Fibroblast of upper back skin (primary cell): Measurements from ENCODE around the gene TRPM4.
"Not testable (repeated sequence)": the region's sequence is repeated elsewhere in the genome, so short reads cannot be mapped to it uniquely, and the experiment has no call there.

ENCODE experiments used
- DNase-seq: peaks from one replicate; pipeline ENCODE4 v3.0.0-alpha.2; 2013

The TRPM4 gene

DNA sequence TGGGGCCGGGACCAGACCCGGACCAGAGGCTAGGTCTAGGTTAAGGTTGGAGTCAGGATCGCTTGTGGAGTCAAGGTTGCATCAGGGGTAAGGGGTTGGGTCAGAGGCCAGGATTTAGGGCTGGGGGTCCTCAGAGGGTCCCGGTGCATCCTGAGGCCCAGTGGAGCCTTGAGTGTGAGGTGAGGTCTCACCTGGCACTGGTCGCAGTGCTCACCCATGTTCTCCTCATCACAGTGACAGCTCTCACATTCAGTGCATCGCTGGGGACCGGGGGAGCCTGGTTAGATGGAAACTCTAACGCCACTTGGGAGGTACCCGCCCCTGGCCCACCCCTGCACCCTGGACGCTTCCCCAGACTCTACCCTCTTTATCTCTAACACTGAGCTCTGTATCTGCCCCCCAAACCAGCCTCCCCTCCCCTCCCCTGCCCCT lies 5.5 kb upstream of the TRPM4 start:
- DNase-seq, result no peak

DNA sequence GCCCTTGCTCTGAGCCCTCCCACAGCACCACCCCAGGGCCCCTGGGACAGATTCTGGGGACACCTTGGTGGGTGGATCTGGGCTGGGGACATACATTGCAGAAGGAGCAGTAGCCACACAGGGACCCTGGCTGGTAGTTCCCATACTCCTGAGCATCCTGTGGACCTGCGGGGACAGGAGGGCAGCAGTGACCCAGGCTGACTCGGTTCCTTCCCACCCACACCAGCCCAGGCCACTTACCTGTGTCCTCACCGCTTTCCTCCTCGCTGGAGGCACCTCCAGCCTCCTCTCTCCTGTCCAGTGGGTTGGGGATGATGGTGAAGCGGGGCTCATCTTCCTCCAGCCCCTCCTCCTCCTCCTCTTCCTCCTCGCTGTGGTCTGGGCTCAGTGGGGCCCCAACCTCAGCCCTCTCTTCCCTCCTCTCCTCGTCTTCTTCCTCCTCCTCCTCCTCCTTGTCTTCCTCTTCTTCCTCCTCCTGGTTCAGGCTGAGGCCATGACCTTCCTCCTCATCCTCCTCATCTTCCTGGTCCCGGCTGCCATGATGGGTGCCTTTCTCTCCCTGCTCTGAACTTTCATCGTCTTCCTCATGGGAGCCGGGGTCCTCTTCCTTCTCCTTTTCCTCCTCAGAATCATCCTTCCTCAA lies 4.3 kb upstream of the TRPM4 start:
- no peak for DNase-seq

DNA sequence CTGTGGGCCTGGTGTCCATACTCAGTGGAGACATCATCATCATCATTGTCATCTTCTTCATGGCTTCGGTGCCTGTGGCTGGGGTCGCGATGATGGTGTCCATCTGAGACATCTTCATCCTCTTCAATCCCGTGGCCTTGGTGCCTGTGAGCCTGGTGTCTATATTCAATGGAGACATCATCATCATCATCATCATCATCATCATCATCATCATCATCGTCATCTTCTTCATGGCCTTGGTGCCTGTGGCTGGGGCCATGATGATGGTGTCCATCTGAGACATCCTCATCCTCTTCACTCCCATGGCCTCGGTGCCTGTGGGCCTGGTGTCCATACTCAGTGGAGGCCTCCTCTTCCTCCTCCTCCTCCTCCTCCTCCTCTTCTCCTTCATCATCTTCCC lies 3.3 kb upstream of the TRPM4 start:
- no peak for DNase-seq

DNA sequence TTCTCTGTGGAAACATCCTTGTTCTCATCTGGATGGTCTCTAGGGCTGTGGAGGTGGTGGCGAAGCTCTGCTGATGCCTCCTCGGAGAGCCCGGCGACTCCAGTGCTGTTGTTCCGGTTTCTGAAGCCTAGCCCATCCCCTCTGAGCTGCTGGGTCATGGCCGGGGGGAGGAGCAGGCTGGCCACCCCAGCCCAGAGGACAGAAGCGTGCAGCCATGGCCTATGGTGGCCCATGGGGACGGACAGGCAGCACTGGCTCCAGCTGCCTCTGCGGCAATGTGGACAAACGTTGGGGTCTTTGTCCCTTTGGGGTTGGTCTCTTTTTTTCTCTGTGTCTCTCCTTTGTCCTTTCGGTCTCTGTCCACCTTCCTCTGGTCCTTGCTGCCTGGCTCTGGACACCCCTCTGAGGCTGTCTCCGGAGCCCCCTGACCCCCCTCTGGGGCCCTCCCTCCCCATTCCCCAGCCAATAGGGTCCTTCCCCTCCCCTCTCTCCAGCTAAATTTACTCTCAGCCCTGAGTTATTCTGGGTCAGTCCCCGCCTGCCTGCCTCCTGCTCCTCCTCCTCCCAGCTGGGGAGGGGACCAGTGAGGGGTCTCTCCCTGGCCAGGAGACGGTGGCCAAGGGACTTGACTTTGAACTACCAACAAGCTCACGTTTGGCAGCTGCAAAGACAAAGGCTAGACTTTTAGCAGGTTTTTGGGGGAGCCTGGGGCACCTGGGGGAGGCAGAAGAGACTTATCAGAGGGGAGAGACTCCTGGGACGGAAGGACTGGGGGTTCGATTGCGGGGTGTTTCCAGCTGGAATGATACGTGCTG lies 2.4 kb upstream of the TRPM4 start, which contains the start of gene HRC:
TSS of gene HRC (minus strand) at position 392 of the 815 bp plus-strand sequence. CDS start at position 233, 159 bp downstream.
- no peak for DNase-seq

DNA sequence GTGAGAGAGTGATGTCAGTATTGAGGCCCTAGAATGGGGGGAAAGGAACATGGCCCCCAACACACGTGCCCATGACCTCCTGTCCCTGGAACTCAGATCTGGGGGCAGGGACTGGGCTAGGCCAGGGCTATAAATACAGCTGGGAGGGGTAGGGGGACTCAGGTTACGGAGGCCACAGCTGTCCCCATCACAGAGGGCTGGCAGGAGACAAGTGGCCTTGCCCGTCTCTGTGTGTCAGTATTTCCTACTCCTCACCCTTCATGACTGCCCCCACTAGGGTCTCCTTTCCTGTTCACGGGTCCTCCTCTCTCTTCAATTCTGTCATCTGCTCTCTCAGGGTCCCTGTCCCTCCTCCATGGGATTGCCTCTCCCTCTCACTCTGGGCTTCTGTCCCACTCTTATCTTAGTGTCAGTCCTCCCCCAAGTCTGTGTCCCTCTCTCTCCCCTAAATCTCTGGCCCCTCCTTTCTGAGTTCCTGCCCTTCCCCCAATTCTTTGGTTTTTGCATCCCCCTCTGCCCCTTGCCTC lies 1.7 kb upstream of the TRPM4 start:
- no peak for DNase-seq

DNA sequence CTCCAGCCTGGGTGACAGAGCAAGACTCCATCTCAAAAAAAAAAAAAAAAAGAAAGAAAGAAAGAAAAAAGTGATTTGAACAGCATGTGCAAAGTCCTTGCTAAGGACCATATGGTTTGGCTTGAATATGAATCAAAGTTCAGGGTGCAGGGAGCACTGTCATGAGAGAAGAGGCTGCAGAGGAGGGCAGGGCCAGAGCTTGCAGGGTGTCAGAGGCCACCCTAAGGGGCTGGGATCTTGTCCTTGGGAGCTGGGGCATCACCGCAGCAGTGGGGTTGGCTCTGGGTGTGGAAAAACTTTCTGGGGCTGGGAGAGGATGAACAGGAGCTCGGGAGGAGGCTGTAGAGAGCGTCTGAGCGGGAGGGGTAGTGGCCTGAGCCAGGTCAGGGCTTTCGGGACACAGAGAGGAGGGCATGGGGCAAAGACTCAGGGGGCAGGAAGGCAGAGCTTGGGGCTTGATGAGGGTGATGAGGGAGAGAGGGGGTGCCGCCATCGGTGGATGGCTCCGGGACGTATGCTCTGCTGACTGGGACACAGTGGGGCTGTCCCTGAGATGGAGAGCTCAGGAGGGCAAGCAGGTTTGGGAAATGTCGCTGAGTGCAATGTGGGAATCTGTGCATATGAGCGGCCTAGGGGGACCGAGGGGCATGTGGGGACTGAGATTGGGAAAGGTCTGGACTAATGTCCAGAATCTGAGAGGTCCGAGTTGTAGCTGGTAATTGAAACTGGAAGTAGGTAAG lies 3.0 kb downstream of the TRPM4 start:
- no peak for DNase-seq

DNA sequence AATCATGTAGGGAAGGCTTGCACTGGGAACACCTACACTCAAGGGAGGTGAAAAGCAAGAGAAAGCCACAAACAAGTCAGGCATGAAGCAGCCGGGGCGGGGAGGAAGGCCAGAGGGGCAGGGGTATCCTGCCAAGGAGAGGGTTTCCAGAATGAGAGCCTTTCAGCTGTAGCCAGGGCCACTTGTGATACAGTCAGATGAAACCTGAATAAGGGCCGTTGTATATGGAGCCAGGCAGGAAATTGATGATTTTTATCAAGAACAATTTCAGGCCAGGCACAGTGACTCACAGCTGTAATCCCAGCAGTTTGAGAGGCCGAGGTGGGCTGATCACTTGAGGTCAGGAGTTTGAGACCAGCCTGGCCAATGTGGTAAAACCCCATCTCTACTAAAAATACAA lies 4.4 kb downstream of the TRPM4 start:
- DNase-seq, result no peak

DNA sequence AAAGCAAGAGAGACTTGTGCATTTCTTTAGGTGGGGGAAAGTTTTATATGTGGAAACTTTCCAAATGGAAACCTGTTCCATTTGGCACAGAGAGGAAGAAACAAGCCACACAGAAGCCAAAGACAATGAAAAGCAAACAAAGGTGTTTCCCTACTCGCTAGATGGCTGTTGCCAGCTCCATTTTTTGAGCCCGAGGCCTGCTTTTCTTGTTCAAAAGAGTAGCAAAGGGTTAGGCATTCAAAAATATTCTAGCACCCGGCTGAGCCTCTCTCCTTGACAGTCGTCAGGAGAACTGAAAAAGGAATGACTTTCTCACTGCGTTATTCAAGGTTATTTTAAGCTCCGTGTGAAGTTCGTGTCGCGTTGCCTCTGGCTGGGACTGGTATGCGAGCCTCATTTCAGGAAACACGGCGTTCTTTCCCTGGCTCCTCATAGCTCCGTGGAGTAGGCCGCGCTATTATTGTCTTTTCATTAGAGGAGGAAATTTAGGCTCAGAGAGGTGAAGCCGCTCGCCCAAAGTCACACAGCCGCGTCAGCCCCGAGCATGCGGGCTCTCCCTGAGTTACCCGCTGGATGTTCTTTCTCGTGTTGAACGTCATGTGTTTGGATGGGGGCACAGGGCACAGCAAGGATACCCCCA lies 7.6 kb downstream of the TRPM4 start:
- no peak for DNase-seq

DNA sequence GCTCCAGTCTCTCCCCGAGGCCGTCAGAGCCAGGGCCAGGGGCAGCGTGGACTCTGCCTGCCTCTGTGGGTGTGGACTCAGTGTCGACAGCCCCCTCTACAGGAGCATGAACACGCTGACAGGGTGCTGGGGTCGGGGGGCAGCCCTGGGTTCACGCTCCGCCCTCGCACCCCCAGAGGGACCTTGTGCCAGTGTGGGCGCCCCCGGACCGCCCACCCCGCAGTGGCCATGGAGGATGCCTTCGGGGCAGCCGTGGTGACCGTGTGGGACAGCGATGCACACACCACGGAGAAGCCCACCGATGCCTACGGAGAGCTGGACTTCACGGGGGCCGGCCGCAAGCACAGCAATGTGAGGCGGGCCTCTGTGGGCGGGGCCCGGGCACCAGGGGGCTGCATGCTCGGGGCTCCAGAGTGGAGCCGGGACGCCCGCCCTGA lies 8.3 kb downstream of the TRPM4 start:
- DNase-seq, result no peak

DNA sequence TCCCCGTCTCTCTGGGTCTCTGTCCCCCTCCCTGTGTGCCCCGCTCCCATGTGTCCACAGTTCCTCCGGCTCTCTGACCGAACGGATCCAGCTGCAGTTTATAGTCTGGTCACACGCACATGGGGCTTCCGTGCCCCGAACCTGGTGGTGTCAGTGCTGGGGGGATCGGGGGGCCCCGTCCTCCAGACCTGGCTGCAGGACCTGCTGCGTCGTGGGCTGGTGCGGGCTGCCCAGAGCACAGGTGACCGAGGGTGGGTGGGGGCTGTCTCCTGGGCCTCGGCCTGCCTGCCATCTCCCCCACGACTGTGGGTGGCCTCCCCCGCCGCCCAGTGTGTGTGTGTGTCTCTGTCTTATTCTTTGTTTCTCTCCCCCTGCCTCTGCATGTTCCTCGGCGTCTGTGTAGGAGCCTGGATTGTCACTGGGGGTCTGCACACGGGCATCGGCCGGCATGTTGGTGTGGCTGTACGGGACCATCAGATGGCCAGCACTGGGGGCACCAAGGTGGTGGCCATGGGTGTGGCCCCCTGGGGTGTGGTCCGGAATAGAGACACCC lies 10.3 kb downstream of the TRPM4 start:
- DNase-seq, result no peak

DNA sequence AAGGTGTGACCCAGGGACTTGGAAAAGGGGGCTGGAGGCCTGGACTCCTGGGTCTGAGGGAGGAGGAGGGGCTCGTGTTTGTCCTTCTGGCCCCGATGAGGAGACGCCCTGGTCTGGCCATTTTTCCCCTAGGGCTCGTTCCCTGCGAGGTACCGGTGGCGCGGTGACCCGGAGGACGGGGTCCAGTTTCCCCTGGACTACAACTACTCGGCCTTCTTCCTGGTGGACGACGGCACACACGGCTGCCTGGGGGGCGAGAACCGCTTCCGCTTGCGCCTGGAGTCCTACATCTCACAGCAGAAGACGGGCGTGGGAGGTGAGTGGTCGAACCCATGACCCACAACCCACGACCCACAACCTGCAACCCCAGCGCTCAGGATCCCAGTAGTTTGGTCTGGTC lies 10.8 kb downstream of the TRPM4 start:
- DNase-seq, result no peak

DNA sequence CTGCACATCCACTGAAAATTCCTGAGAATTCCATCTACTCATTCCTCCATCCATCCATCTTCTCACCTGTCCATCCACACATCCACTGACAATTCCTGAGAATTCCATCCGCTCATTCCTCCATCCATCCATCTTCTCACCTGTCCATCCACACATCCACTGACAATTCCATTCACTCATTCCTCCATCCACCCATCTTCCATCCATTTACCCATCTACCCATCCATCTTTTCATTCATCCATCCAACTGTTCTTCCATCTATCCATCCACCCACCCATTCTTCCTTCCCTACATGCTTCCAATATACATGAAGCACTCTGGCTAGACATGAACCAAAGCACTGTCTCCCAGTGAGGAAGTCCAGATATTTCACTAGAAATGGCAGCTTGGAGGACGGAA lies 15.6 kb downstream of the TRPM4 start:
- no peak for DNase-seq

DNA sequence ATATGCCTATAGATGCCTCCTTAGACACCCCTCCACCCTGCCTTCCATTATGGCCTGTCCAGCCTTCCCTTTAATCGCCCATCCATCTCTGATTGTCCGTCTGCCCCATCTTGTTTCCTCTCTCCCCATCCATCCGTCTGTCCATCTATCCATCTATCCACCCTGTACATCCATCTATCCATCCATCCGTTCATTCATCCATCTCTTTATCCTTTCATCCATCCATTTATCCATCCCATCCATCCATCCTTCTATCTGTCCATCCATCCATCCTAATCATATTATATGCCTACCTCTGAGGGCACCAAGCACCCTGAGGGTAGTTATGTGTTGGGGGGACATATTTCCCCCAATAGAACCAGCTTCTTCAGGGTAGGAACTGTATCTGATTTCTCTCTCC lies 23.1 kb downstream of the TRPM4 start:
- no peak for DNase-seq

DNA sequence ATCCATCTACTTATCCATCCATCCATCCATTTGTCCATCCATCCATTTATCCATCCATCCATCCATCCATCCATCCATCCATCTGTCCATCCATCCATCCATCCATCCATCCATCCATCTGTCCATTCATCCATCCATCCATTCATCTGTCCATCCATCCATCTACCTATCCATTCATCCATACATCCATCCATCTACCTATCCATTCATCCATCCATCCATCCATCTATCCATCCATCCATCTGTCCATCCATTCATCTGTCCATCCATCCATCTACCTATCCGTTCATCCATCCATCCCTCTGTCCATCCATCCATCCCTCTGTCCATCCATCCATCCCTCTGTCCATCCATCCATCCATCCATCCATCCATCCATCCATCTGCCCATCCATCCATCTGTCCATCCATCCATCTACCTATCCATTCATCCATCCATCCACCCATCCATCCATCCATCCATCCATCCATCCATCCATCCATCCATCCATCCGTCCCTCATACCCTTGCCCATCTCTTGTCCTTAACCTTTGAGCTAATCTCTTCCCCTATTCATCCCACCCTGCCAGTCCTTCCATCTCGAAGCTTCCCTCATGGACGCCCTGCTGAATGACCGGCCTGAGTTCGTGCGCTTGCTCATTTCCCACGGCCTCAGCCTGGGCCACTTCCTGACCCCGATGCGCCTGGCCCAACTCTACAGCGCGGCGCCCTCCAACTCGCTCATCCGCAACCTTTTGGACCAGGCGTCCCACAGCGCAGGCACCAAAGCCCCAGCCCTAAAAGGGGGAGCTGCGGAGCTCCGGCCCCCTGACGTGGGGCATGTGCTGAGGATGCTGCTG lies 24.6 kb downstream of the TRPM4 start:
- DNase-seq, result not testable (repeated sequence)

DNA sequence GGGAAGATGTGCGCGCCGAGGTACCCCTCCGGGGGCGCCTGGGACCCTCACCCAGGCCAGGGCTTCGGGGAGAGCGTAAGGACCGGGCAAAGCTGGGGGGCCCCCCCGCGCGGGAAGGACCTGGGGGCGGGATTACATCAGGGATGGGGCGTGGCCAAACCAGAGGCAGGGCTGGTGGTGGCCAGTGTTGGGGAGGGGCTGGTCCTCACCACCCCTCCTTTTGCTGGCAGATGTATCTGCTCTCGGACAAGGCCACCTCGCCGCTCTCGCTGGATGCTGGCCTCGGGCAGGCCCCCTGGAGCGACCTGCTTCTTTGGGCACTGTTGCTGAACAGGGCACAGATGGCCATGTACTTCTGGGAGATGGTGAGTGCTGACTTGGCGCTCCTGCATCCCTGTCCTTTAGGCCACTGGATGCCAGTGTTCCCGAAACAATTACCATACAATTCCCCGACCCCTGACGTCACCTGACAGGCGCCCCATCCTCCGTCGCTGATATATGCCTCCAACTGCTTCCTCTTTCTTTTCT lies 25.3 kb downstream of the TRPM4 start:
- DNase-seq, result no peak

DNA sequence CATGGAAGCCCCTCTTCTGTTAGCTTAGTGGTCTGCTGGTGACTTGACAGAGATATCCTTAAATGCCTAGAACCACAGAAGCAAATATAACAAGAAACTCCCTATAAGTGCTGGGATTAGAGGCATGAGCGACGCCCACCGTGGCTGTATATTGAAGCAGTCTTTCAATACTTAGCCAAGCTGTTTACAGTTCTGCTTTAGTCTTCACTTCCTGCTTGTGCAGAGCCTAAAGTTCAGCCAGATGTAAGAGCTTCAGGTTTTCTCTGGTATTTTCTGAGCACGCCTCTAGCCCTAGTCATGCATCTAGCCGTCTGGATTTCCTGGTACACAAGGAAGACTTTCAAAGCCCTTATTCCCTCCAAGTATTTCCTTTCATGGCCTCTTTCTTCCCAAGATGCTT lies 28.5 kb downstream of the TRPM4 start:
- no peak for DNase-seq

DNA sequence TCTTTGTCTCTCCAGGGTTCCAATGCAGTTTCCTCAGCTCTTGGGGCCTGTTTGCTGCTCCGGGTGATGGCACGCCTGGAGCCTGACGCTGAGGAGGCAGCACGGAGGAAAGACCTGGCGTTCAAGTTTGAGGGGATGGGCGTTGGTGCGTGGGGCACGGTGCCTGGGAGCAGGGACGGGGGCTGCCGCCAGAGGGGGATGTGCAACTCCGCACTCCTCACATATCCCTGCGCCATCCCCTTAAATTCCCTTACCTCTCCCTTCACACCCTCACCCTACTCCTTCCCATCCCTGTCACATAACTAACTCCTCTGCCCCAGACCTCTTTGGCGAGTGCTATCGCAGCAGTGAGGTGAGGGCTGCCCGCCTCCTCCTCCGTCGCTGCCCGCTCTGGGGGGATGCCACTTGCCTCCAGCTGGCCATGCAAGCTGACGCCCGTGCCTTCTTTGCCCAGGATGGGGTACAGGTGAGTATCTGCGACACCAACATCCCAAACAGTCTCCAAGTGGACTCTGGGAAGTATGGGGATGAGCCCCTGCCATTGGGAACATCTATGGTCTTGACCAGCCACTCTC lies 31.1 kb downstream of the TRPM4 start:
- no peak for DNase-seq

DNA sequence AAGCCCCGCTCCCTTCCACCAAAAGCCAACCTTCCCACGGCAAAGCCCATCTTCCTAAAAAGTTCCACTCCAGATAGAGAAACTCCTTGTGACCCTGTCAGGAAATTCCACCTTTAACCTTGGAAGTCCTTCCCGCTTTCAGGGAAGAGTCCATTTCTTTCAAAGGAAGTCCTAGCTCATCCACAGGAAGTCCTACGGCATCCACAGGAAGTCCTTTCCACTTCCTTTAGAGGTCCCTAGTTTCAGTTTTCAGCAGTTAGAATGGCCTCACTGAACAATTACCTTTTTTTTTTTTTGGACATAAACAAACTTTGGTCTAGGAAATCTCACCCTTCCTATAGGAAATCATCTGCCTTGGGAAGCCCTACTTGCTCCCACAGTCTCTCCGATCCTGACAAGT lies 31.7 kb downstream of the TRPM4 start:
- DNase-seq, result no peak

DNA sequence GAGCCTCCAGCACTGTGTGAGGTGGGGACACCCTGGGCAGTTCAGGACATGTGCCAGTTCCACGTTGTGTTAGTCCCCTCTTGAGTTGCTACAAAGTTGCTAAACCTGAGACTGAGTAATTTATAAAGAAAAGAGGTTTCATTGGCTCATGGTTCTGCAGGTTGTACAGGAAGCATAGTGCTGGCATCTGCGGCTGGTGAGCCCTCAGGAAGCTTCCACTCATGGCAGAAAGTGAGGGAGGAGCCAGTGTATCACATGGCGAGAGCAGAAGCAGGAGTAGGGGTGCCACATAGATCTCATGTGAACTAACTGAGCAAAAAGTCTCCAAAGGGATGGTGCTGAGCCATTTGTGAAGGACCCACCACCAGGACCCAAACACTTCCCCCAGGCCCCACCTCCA lies 33.2 kb downstream of the TRPM4 start:
- no peak for DNase-seq

DNA sequence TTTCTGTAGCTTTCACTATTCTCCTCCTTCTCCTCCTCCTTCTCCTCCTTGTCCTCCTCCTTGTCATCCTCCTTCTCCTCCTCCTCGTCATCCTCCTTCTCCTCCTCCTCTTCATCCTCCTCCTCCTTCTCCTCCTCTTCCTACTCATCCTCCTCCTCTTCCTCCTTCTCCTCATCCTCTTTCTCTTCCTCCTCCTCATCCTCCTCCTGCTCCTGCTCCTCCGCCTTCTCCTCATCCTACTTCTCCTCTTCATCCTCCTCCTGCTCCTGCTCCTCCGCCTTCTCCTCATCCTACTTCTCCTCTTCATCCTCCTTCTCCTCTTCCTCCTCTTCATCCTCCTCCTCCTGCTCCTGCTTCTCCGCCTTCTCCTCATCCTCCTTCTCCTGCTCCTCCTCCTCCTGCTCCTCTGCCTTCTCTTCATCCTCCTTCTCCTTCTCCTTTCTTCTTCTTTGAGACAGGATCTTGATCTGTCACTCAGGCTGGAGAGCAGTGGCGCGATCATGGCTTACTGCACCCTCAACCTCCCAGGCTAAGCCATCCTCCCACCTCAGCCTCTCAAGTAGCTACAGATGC lies 36.3 kb downstream of the TRPM4 start:
- no peak for DNase-seq

DNA sequence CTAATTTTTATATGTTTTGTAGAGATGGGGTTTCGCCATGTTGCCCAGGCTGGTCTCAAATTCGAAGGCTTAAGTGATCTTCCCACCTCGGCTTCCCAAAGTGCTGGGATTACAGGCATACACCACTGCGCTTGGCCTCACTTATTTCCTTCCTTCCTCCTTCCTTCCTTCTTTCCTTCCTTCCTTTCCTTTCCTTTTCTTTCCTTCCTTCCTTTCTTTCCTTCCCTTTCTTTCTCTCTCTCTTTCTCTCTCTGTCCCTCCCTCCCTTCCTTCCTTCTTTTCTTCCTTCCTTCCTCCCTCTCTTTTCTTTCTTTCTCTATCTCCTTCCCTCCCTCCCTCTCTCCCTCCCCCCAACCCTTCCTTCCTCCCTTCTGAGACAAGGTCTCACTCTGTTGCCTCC lies 36.8 kb downstream of the TRPM4 start:
- no peak for DNase-seq
